Activated naive CD4-positive, alpha-beta T cell treated with anti-CD3 and anti-CD28 coated beads, Interleukin-2, amount 50 U/mL, for 16 hours (primary cell): Measurements from ENCODE around the gene LRIT2.

Experiments used
- DNase-seq: peaks from one replicate; pipeline ENCODE4 v3.0.0-alpha.2; 2020

Gene LRIT2

GRCh38 chr10:84205049-84205852 is 20.1 kb downstream of the LRIT2 start:
- peak; percentile 66 for DNase-seq

GRCh38 chr10:84204610-84205009 is 20.7 kb downstream of the LRIT2 start:
- DNase-seq = no peak

GRCh38 chr10:84204122-84204521 is 21.2 kb downstream of the LRIT2 start:
- DNase-seq = no peak

- no peak for DNase-seq
Measured at GRCh38 chr10:84202349-84202748, 23.0 kb downstream of the LRIT2 start.

- no peak for DNase-seq
Measured at GRCh38 chr10:84201682-84202081, 23.7 kb downstream of the LRIT2 start.

- DNase-seq = no peak
Measured at GRCh38 chr10:84201244-84201606, 24.1 kb downstream of the LRIT2 start.

- DNase-seq = no peak
Measured at GRCh38 chr10:84200537-84201243, 24.7 kb downstream of the LRIT2 start.

GRCh38 chr10:84198206-84198915 is 27.0 kb downstream of the LRIT2 start:
- no peak for DNase-seq

GRCh38 chr10:84197643-84198042 is 27.7 kb downstream of the LRIT2 start:
- DNase-seq = no peak

GRCh38 chr10:84196941-84197340 is 28.4 kb downstream of the LRIT2 start:
- no peak for DNase-seq

GRCh38 chr10:84196083-84196482 is 29.3 kb downstream of the LRIT2 start:
- DNase-seq = no peak

- DNase-seq = no peak
Measured at GRCh38 chr10:84195044-84195830, 30.1 kb downstream of the LRIT2 start.

GRCh38 chr10:84194424-84195043 is 30.8 kb downstream of the LRIT2 start, which contains the start of gene CDHR1:
Gene CDHR1 (plus strand): TSS chr10:84194537. CDS start chr10:84194761, 224 bp downstream.
- DNase-seq = peak; percentile 40

GRCh38 chr10:84193846-84194423 is 31.4 kb downstream of the LRIT2 start:
- DNase-seq = no peak

- DNase-seq = no peak
Measured at GRCh38 chr10:84193327-84193726, 32.0 kb downstream of the LRIT2 start.

- no peak for DNase-seq
Measured at GRCh38 chr10:84191106-84191505, 34.2 kb downstream of the LRIT2 start.

- DNase-seq = no peak
Measured at GRCh38 chr10:84190621-84191020, 34.7 kb downstream of the LRIT2 start.

GRCh38 chr10:84188815-84189214 is 36.5 kb downstream of the LRIT2 start:
- DNase-seq = no peak

GRCh38 chr10:84185526-84186175 is 39.7 kb downstream of the LRIT2 start:
- no peak for DNase-seq

- DNase-seq = no peak
Measured at GRCh38 chr10:84184517-84184916, 40.8 kb downstream of the LRIT2 start.

GRCh38 chr10:84181631-84182030 is 43.7 kb downstream of the LRIT2 start:
- no peak for DNase-seq
